OCI-LY1 (cell line): ENCODE measurements around the gene NEDD4L.

Experiments
- H2AFZ ChIP-seq: fragments of 200-600 bp; sonication (generic), shearing (Covaris generic); 2 replicates; pipeline ENCODE4 v1.6.0; 2014; ENCODE audit warnings: antibody characterized with exemption, mild to moderate bottlenecking, low read length
- H3F3A ChIP-seq: fragments of 200-600 bp; sonication (generic), shearing (Covaris generic); 2 replicates; pipeline ENCODE4 v1.6.0; 2014; ENCODE audit warnings: mild to moderate bottlenecking, antibody characterized with exemption, low read length, moderate library complexity; ENCODE audit not compliant: insufficient read depth
- H3K27ac ChIP-seq: fragments of 200-600 bp; sonication (generic); 2 replicates; pipeline ENCODE4 v1.5.1; 2014; ENCODE audit warnings: low read length, mixed run types, mild to moderate bottlenecking, low read depth; ENCODE audit not compliant: poor library complexity, severe bottlenecking
- H3K27me3 ChIP-seq: fragments of 200-600 bp; sonication (generic); 2 replicates; pipeline ENCODE4 v1.6.0; 2014; ENCODE audit warnings: antibody characterized with exemption, mild to moderate bottlenecking, low read length, moderate library complexity; ENCODE audit not compliant: insufficient read depth
- H3K36me3 ChIP-seq: fragments of 200-600 bp; sonication (generic); 2 replicates; pipeline ENCODE4 v1.6.1; 2014; ENCODE audit warnings: mild to moderate bottlenecking, antibody characterized with exemption, low read length, moderate library complexity, mixed read lengths; ENCODE audit not compliant: insufficient read depth
- H3K4me1 ChIP-seq: fragments of 200-600 bp; sonication (generic); 2 replicates; pipeline ENCODE4 v1.5.1; 2014; ENCODE audit warnings: mild to moderate bottlenecking, low read length, moderate library complexity; ENCODE audit not compliant: insufficient read depth, severe bottlenecking
- H3K4me2 ChIP-seq: fragments of 200-600 bp; sonication (generic), shearing (Covaris generic); 2 replicates; pipeline ENCODE4 v1.6.1; 2014; ENCODE audit warnings: low read length
- H3K4me3 ChIP-seq: fragments of 200-600 bp; sonication (generic); 2 replicates; pipeline ENCODE4 v1.5.1; 2014; ENCODE audit warnings: low read length, low read depth, mild to moderate bottlenecking, mixed read lengths; ENCODE audit not compliant: poor library complexity, severe bottlenecking
- H3K79me2 ChIP-seq: fragments of 200-600 bp; shearing (Covaris generic); 2 replicates; pipeline ENCODE4 v1.6.1; 2016; ENCODE audit warnings: mixed run types, low read length, mixed read lengths; ENCODE audit not compliant: insufficient read depth
- H3K9ac ChIP-seq: fragments of 200-600 bp; sonication (generic), shearing (Covaris generic); 2 replicates; pipeline ENCODE4 v1.6.1; 2014; ENCODE audit warnings: mild to moderate bottlenecking, low read length, mixed read lengths
- H3K9me2 ChIP-seq: fragments of 200-600 bp; sonication (generic), shearing (Covaris generic); 2 replicates; pipeline ENCODE4 v1.6.1; 2014; ENCODE audit warnings: low read depth, mild to moderate bottlenecking, low read length, mixed read lengths
- H3K9me3 ChIP-seq: fragments of 200-600 bp; shearing (Covaris generic); 2 replicates; pipeline ENCODE4 v1.6.1; 2014; ENCODE audit warnings: low read length, mixed read lengths
- H4K20me1 ChIP-seq: fragments of 200-600 bp; sonication (generic), shearing (Covaris generic); 2 replicates; pipeline ENCODE4 v1.6.0; 2016; ENCODE audit warnings: mild to moderate bottlenecking, low read length; ENCODE audit not compliant: insufficient read depth
- EZH2 ChIP-seq: fragments of 200-600 bp; sonication (generic), shearing (Covaris generic); IDR thresholded peaks from 2 replicates; pipeline ENCODE4 v1.8.0; 2017; ENCODE audit warnings: borderline replicate concordance, mixed run types, mild to moderate bottlenecking, antibody characterized with exemption, low read length, moderate library complexity, mixed read lengths
- TF ChIP-seq, protein P1 (sequence below): fragments of 200-600 bp; sonication (generic), shearing (Covaris generic); IDR thresholded peaks from 2 replicates; pipeline ENCODE4 v1.5.1; 2017; ENCODE audit warnings: mild to moderate bottlenecking, antibody characterized with exemption, low read length, moderate library complexity, mixed read lengths

The NEDD4L gene

DNA sequence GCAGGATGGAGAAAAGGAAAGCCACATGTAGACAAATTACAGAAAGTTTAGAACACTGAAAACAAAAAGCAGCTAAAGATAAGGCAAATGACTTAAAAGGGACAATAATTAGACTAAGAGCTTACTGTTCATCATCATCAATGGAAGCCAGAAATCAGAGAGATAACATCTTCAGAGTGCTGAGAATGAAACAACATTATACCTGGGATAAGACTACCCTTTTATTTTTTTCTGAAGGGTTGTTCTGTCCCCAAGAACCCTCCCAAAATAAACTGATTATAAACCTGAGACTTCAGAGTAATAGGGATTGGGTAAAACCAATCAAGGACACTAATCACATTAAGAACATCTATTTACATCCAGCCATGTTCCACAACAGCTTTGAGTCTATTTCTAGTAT, 6.9 kb upstream of the NEDD4L start:
- Histone ChIP-seq H3K27me3 (no peaks in the 10 kb centered on the region), H3K79me2 (no peaks in the 10 kb centered on the region), H3K36me3 (no peaks in the 10 kb centered on the region), H4K20me1 (no peaks in the 10 kb centered on the region), H3K9me2 (no peaks in the 10 kb centered on the region), H3K4me3 (no peak overlapping the region), H3K4me2 (no peak overlapping the region), H3F3A (no peaks in the 10 kb centered on the region), H3K27ac (no peak overlapping the region), H3K4me1 (no peaks in the 10 kb centered on the region), H3K9ac (no peak overlapping the region), H3K9me3 (no peaks in the 10 kb centered on the region), H2AFZ (no peak overlapping the region)
- TF ChIP-seq EZH2 = no peak
- TF ChIP-seq, protein P1, sequence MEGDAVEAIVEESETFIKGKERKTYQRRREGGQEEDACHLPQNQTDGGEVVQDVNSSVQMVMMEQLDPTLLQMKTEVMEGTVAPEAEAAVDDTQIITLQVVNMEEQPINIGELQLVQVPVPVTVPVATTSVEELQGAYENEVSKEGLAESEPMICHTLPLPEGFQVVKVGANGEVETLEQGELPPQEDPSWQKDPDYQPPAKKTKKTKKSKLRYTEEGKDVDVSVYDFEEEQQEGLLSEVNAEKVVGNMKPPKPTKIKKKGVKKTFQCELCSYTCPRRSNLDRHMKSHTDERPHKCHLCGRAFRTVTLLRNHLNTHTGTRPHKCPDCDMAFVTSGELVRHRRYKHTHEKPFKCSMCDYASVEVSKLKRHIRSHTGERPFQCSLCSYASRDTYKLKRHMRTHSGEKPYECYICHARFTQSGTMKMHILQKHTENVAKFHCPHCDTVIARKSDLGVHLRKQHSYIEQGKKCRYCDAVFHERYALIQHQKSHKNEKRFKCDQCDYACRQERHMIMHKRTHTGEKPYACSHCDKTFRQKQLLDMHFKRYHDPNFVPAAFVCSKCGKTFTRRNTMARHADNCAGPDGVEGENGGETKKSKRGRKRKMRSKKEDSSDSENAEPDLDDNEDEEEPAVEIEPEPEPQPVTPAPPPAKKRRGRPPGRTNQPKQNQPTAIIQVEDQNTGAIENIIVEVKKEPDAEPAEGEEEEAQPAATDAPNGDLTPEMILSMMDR = no peak

DNA sequence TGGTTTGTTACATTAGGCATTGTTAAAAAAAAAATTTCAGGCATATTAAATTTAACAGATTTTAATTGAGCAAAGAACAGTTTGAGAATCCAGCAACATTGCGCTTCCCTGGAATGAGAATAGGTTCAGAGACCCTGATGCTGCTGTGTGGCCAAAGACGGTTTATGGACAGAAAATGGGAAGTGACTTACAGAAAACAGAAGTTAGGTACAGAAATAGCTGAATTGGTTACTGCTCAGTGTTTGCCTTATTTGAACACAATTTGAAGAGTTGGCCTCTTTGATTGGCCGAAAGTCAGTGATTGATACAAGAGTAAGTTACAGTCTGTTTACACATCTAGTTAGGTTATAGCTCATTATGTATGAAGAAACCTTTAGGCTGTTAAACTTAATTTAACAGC, 6.0 kb upstream of the NEDD4L start:
- no peak overlapping the region for H3K27ac ChIP-seq
- H4K20me1 ChIP-seq = no peaks in the 10 kb centered on the region
- no peak overlapping the region for H2AFZ ChIP-seq
- H3K4me1 ChIP-seq = peaks cover 2% of the 10 kb centered on the region
- H3K27me3 ChIP-seq = no peaks in the 10 kb centered on the region
- H3F3A ChIP-seq = no peaks in the 10 kb centered on the region
- H3K9me2 ChIP-seq = no peaks in the 10 kb centered on the region
- H3K79me2 ChIP-seq = no peaks in the 10 kb centered on the region
- H3K4me2 ChIP-seq = no peak overlapping the region
- no peaks in the 10 kb centered on the region for H3K36me3 ChIP-seq
- no peaks in the 10 kb centered on the region for H3K9me3 ChIP-seq
- no peak overlapping the region for H3K9ac ChIP-seq
- no peak overlapping the region for H3K4me3 ChIP-seq
- TF ChIP-seq EZH2 = no peak
- TF ChIP-seq, protein P1 = no peak

DNA sequence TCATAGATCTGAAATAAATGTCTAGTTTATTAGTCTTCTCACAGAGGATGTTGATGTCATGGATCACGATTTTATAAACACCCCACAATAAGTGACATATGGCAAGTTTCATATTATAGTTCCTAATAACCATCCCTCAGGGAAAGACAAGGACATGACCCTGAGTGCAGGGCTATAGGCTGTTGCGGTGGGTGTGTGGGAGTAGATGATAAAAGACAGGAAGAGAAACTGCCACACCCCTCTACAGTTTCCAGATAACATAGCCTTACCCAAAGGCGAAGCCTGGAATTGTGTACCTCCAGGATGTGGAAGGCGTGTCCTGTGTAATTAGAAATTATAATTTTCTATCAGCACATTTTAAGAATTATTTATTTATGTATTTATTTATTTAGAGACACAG, 2.4 kb upstream of the NEDD4L start:
- Histone ChIP-seq H3K4me2 (no peak overlapping the region), H3K9me3 (no peaks in the 10 kb centered on the region), H3K9ac (no peak overlapping the region), H3K36me3 (no peaks in the 10 kb centered on the region), H3K27me3 (no peaks in the 10 kb centered on the region; the same call in 1 of the 2 replicates), H3K9me2 (no peaks in the 10 kb centered on the region), H4K20me1 (no peaks in the 10 kb centered on the region), H3K79me2 (no peaks in the 10 kb centered on the region), H2AFZ (no peak overlapping the region), H3K27ac (no peak overlapping the region), H3F3A (no peaks in the 10 kb centered on the region), H3K4me1 (peaks cover 19% of the 10 kb centered on the region), H3K4me3 (no peak overlapping the region)
- TF ChIP-seq, protein P1 = no peak
- TF ChIP-seq EZH2 = no peak
